Measurements from ENCODE around the gene PLAAT2.

PLAAT2 gene

DNA sequence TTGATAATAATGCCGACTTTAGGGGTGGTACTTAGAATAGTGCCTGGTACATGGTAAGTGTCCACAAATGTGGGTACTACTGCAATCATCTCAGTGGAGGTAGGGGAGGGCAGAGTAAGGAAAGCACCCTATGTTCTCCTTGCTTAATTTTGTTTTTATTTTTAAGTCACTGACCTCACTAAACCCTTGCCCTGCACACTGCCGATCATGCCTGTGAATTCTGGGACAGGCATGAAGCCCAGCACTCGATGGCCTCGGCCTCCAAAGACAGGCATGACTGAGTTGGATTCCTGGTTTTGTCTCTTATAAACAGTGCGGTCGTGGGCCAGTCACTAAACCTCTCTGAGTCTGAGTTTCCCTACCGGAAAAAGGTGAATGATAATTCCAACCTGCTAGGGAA is 50.4 kb downstream of the PLAAT2 start:
- DNase-seq = no peak

GRCh38 chr11:63511048-63511748 is 52.0 kb downstream of the PLAAT2 start:
- DNase-seq = no peak

- no peak for DNase-seq
Measured at GRCh38 chr11:63510360-63511047, 52.7 kb downstream of the PLAAT2 start.

GRCh38 chr11:63508745-63509144 is 54.4 kb downstream of the PLAAT2 start:
- DNase-seq = no peak

- no peak for DNase-seq
Measured at GRCh38 chr11:63508009-63508408, 55.2 kb downstream of the PLAAT2 start.

DNA sequence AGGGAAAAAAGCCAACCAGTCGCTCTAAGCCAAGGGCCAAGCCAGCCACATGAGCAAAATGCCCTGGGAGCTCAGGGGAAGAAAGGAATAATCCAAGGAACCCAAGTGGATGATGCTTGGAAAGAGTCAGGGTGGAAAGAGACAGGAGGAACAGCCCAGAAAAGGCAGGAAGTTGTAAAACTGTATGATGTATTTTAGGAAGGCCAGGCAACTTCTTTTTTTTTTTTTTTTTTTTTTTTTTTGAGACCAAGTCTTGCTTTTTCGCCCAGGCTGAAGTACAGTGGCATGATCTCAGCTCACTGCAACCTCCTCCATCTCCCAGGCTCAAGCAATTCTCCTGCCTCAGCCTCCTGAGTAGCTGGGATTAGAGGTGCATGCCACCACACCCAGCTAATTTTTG is 55.7 kb downstream of the PLAAT2 start:
- no peak for DNase-seq

- DNase-seq = no peak
Measured at GRCh38 chr11:63506876-63507275, 56.3 kb downstream of the PLAAT2 start.

- DNase-seq = no peak
Measured at GRCh38 chr11:63505857-63506528, 57.2 kb downstream of the PLAAT2 start, which contains the start of gene LGALS12. LGALS12 (plus strand) TSS chr11:63506084; CDS start chr11:63506459, 375 bp downstream.

DNA sequence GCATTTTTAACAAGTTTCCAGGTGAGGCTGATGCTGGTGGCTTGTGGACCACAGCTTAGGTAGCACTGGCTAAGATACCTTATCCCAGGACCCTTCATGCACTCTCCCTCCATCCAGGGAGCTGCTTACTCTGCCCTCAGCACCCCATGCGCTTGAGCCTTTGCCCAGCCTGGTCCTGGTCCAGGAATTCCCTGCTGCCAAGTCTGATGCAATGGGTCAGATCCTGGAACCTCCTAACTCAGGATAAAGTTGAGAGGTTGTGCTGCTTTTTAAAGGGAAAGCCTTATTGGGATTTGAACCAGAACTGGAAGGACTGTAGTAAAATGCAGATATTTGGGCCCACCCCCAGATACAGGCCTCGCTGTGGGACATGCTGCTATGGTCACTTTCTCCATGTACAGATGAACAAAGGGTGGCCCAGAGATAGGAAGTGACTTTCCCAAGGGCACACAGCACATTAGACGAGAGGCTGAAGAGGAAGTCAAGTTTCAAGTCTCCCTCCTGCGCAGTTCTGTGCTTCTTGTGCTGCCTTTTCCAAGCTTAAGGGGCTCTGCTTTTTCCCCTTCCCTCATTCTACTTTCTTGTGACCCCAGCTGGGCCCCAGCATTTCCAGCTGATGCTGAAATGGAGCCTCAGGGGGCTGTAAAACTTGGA is 58.1 kb downstream of the PLAAT2 start:
- no peak for DNase-seq

DNA sequence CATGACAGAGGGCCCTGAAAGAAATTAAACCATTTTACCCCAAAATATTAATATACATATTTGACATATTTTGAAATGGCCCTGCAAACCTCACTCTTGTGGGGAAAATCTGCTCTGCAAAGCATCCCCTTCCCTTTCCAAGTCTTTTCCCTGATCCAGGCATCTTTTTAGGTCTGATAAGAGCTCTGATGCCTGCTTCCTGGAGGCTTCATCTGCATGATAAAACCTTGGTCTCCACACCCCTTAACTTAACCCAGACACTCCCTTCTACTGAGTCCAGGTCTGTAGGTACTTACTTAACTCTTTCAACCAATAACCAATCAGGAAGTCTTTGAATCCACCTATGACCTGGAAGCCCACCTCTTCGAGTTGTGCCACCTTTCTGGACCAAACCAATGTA is 59.1 kb downstream of the PLAAT2 start:
- no peak for DNase-seq

GRCh38 chr11:63503492-63503891 is 59.7 kb downstream of the PLAAT2 start:
- no peak for DNase-seq
